ENCODE data around the gene ANKS1A.

Gene ANKS1A

GRCh38 chr6:35077713-35078105, 188.7 kb downstream of the ANKS1A start:
- no peak for TF ChIP-seq CTCF (IDR thresholded peaks at IDR 0.05; ENCODE audit: low read depth, low read length)
- no peak overlapping the region for H3K4me3 ChIP-seq (ENCODE audit: low read depth, low read length)

- no peak overlapping the region for H3K4me3 ChIP-seq (ENCODE audit: low read depth, low read length)
- no peak for TF ChIP-seq CTCF (IDR thresholded peaks at IDR 0.05; ENCODE audit: low read depth, low read length)
Observed at GRCh38 chr6:35078226-35078850, 189.3 kb downstream of the ANKS1A start.

- no peak overlapping the region for H3K4me3 ChIP-seq (ENCODE audit: low read depth, low read length)
- TF ChIP-seq CTCF (IDR thresholded peaks at IDR 0.05; ENCODE audit: low read depth, low read length): no peak
Observed at GRCh38 chr6:35078896-35079295, 189.8 kb downstream of the ANKS1A start.

- no peak for TF ChIP-seq CTCF (IDR thresholded peaks at IDR 0.05; ENCODE audit: low read depth, low read length)
- H3K4me3 ChIP-seq (ENCODE audit: low read depth, low read length): no peak overlapping the region
Observed at GRCh38 chr6:35079311-35080000, 190.4 kb downstream of the ANKS1A start.

GRCh38 chr6:35080016-35080680, 191.1 kb downstream of the ANKS1A start:
- H3K4me3 ChIP-seq (ENCODE audit: low read depth, low read length): no peak overlapping the region
- TF ChIP-seq CTCF (IDR thresholded peaks at IDR 0.05; ENCODE audit: low read depth, low read length): no peak

- no peak for TF ChIP-seq CTCF (IDR thresholded peaks at IDR 0.05; ENCODE audit: low read depth, low read length)
- no peak overlapping the region for H3K4me3 ChIP-seq (ENCODE audit: low read depth, low read length)
Observed at GRCh38 chr6:35080821-35081425, 191.9 kb downstream of the ANKS1A start.
